ENCODE data around the gene HEXIM1.

GRCh38 chr17:45155483-45155882, 7.2 kb downstream of the HEXIM1 start:
- TF ChIP-seq CTCF (IDR thresholded peaks at IDR 0.05; ENCODE audit: poor library complexity) (no peak), EZH2 (IDR thresholded peaks at IDR 0.05; ENCODE audit: borderline replicate concordance) (no peak), EZH2phosphoT487 (IDR thresholded peaks at IDR 0.05; ENCODE audit: low read depth, severe bottlenecking, unreplicated experiment) (no peak)

All from hepatocyte (in vitro differentiated cells).